Astrocyte of the spinal cord (primary cell): ENCODE measurements around the gene UBR2.
"Not testable (repeated sequence)": the region's sequence is repeated elsewhere in the genome, so short reads cannot be mapped to it uniquely, and the experiment has no call there.

Source experiments
- DNase-seq: peaks from one replicate; pipeline ENCODE4 v3.0.0; 2011; ENCODE audit warnings: low read depth, low spot score
- H3K4me3 ChIP-seq: 2 replicates; pipeline ENCODE4 v1.5.1; 2011; ENCODE audit warnings: low read depth, mild to moderate bottlenecking, low read length, moderate library complexity
- CTCF ChIP-seq: IDR thresholded peaks from 2 replicates; pipeline ENCODE4 v1.5.1; 2012; ENCODE audit warnings: low read depth, mild to moderate bottlenecking, low read length, inconsistent platforms
- in situ Hi-C: cut with HindIII; loops from 2 replicates; pipeline ENCODE4 v1.10.0; 2017; ENCODE audit warnings: low sequenced_read_pairs

Gene UBR2

GRCh38 chr6:42659806-42660205 is 96.0 kb downstream of the UBR2 start:
- in situ Hi-C loops, result no loop called here

GRCh38 chr6:42661540-42662153 is 97.8 kb downstream of the UBR2 start:
- in situ Hi-C loops, result no loop called here
- peak; percentile 69 for DNase-seq
- no peak overlapping the region for H3K4me3 ChIP-seq
- TF ChIP-seq CTCF, result peak; percentile 76

More at GRCh38 chr6:42659806-42660205, 96.0 kb downstream of the UBR2 start:
- no peak overlapping the region for H3K4me3 ChIP-seq
- no peak for DNase-seq
- TF ChIP-seq CTCF, result no peak

GRCh38 chr6:42664718-42665117 is 100.9 kb downstream of the UBR2 start:
- no peak overlapping the region for H3K4me3 ChIP-seq
- no peak for TF ChIP-seq CTCF
- DNase-seq, result no peak
- in situ Hi-C loops, result no loop called here

GRCh38 chr6:42674368-42674767 is 110.5 kb downstream of the UBR2 start:
- DNase-seq, in situ Hi-C loops: not testable (repeated sequence)

GRCh38 chr6:42674780-42675179 is 111.0 kb downstream of the UBR2 start:
- DNase-seq, result no peak
- TF ChIP-seq CTCF, result no peak
- in situ Hi-C loops, result no loop called here
- H3K4me3 ChIP-seq, result no peak overlapping the region

More at GRCh38 chr6:42674368-42674767, 110.5 kb downstream of the UBR2 start:
- H3K4me3 ChIP-seq, result not testable (repeated sequence)

GRCh38 chr6:42679358-42679757 is 115.5 kb downstream of the UBR2 start:
- TF ChIP-seq CTCF, result no peak
- no peak overlapping the region for H3K4me3 ChIP-seq
- in situ Hi-C loops, result no loop called here
- DNase-seq, result no peak

- DNase-seq, result no peak
- no peak for TF ChIP-seq CTCF
- H3K4me3 ChIP-seq, result no peak overlapping the region
- in situ Hi-C loops, result no loop called here
Measured at GRCh38 chr6:42688281-42688680, 124.5 kb downstream of the UBR2 start.
